Panc1 (cell line): ENCODE results near the gene MTARC2.

Experiments
- CTCF ChIP-seq: fragments of 450-650 bp; IDR thresholded peaks from 2 replicates; pipeline ENCODE4 v1.5.1; 2017; ENCODE audit warnings: mild to moderate bottlenecking
- POLR2AphosphoS5 ChIP-seq: IDR thresholded peaks from 2 replicates; pipeline ENCODE4 v1.6.1; 2012; ENCODE audit warnings: mild to moderate bottlenecking, low read depth, low read length, moderate library complexity

- TF ChIP-seq CTCF (no peak), POLR2AphosphoS5 (no peak)
These were observed 11.0 kb downstream of the MTARC2 start for GRCh38 chr1:220759147-220759546.
